ENCODE results near the gene PITPNC1.

- TF ChIP-seq GATA2 (CRISPR knock-in tag; IDR thresholded peaks at IDR 0.05) (no peak), SIN3A (IDR thresholded peaks at IDR 0.05; ENCODE audit: borderline replicate concordance, low read depth, low read length) (no peak), CTCF (IDR thresholded peaks at IDR 0.05) (no peak), NFIC (IDR thresholded peaks at IDR 0.05; ENCODE audit: borderline replicate concordance) (no peak), JUND (IDR thresholded peaks at IDR 0.05) (no peak), IRF3 (IDR thresholded peaks at IDR 0.05; ENCODE audit: low read depth, low read length) (no peak), TEAD4 (IDR thresholded peaks at IDR 0.05; ENCODE audit: borderline replicate concordance, insufficient read depth) (no peak), RFX5 (IDR thresholded peaks at IDR 0.05; ENCODE audit: low read length) (no peak), TAF1 (IDR thresholded peaks at IDR 0.05; ENCODE audit: borderline replicate concordance, low read depth, low read length) (no peak), POLR2AphosphoS5 (IDR thresholded peaks at IDR 0.05; ENCODE audit: low read depth, low read length) (no peak), GABPA (IDR thresholded peaks at IDR 0.05; ENCODE audit: low read depth) (no peak), MXI1 (IDR thresholded peaks at IDR 0.05; ENCODE audit: low read depth, low read length) (no peak)
Observed at GRCh38 chr17:67574658-67575293, 197.7 kb downstream of the PITPNC1 start.
